CD4-positive, CD25-positive, alpha-beta regulatory T cell (primary cell): ENCODE measurements around the gene DGKQ. TPM values are rescaled to one million over a fixed set of nuclear protein-coding genes. Genes with fewer than 3 reads are reported as not detected.

Source experiments
- ATAC-seq, 2 donors: fragments of 150-1000 bp; cut with Tn5 transposase; one replicate each; pipeline ENCODE4 v1.10.0; 2021; ENCODE audit warnings: low read depth in 2 of 2, moderate number of reproducible peaks in 2 of 2, moderate library complexity in 1 of 2
- DNase-seq, 3 donors: peaks; one replicate each; pipeline versions ENCODE4 v3.0.0 to v3.0.0-alpha.2; 2012 to 2022; ENCODE audit warnings: mixed read lengths in 1 of 3
- H3K27ac ChIP-seq: one replicate; pipeline ENCODE4 v1.7.0; 2013; ENCODE audit warnings: mild to moderate bottlenecking, low read length; ENCODE audit not compliant: insufficient read depth, poor library complexity, severe bottlenecking
- H3K27me3 ChIP-seq: one replicate; pipeline ENCODE4 v1.7.0; 2013; ENCODE audit warnings: low read length; ENCODE audit not compliant: control insufficient read depth, insufficient read depth
- H3K36me3 ChIP-seq: one replicate; pipeline ENCODE4 v1.7.0; 2013; ENCODE audit warnings: mild to moderate bottlenecking, low read length, moderate library complexity; ENCODE audit not compliant: control insufficient read depth, insufficient read depth
- H3K4me1 ChIP-seq: 2 replicates; pipeline ENCODE4 v1.7.0; 2013; ENCODE audit warnings: mild to moderate bottlenecking, low read length; ENCODE audit not compliant: insufficient read depth, control insufficient read depth, poor library complexity, severe bottlenecking
- H3K4me3 ChIP-seq: one replicate; pipeline ENCODE4 v1.7.0; 2013; ENCODE audit warnings: low read depth, mild to moderate bottlenecking, low read length, moderate library complexity
- H3K9me3 ChIP-seq, 2 experiments: 1 replicate in 1 of 2; 2 replicates in 1 of 2; pipeline ENCODE4 v1.7.0; 2013; ENCODE audit warnings: low read length in 2 of 2, mild to moderate bottlenecking in 1 of 2, moderate library complexity in 1 of 2; ENCODE audit not compliant: control insufficient read depth in 2 of 2
- H3K27ac Mint-ChIP-seq, 3 donors: one replicate each; pipeline ENCODE4 v1.8.0; 2020 to 2022; ENCODE audit warnings: mild to moderate bottlenecking in 3 of 3, mixed read lengths in 3 of 3, moderate library complexity in 2 of 3
- H3K27me3 Mint-ChIP-seq: one replicate; pipeline ENCODE4 v1.8.0; 2022; ENCODE audit warnings: mild to moderate bottlenecking, mixed read lengths
- H3K36me3 Mint-ChIP-seq: one replicate; pipeline ENCODE4 v1.8.0; 2020; ENCODE audit warnings: mixed read lengths
- H3K4me1 Mint-ChIP-seq, 4 donors: one replicate each; pipeline ENCODE4 v1.8.0; 2020 to 2022; ENCODE audit warnings: mixed read lengths in 4 of 4, mild to moderate bottlenecking in 1 of 4
- H3K4me3 Mint-ChIP-seq, 4 donors: one replicate each; pipeline ENCODE4 v1.8.0; 2020 to 2022; ENCODE audit warnings: mild to moderate bottlenecking in 4 of 4, mixed read lengths in 4 of 4, moderate library complexity in 3 of 4
- H3K9me3 Mint-ChIP-seq, 7 donors: one replicate each; pipeline ENCODE4 v1.8.0; 2020 to 2022; ENCODE audit warnings: mixed read lengths in 7 of 7, mild to moderate bottlenecking in 3 of 7, moderate library complexity in 2 of 7
- polyA plus RNA-seq, 4 donors: library from polyadenylated mRNA; unstranded; fragments of 300-500 nt; fragmentation: Illumina TruSeq; gene quantifications; one replicate each; pipeline ENCODE4 v1.2.3, GENCODE V29; 2021
- total RNA-seq: library from RNA; stranded (reverse); gene quantifications from one replicate; pipeline ENCODE4 v1.2.3, GENCODE V29; 2022

DGKQ gene
- total and polyA plus RNA-seq, 5 donors from 2014 or later: 2.4 to 22.5 (median 3.6) TPM

- no peaks in the 10 kb centered on the region for H3K27me3 Mint-ChIP-seq
- Histone ChIP-seq H3K27me3 (no peaks in the 10 kb centered on the region), H3K4me1 (no peaks in the 10 kb centered on the region), H3K4me3 (no peak overlapping the region), H3K36me3 (peaks cover 4% of the 10 kb centered on the region), H3K9me3 (no peaks in the 10 kb centered on the region), H3K27ac (no peak overlapping the region)
- H3K4me3 Mint-ChIP-seq: no peak overlapping the region
- ATAC-seq (no peak), DNase-seq (no peak)
- no peak overlapping the region for H3K27ac Mint-ChIP-seq
- no peaks in the 10 kb centered on the region for H3K9me3 Mint-ChIP-seq
- H3K4me1 Mint-ChIP-seq: peaks cover 0 to 2% (median 0%) of the 10 kb centered on the region in 4 donors
- peaks cover 14% of the 10 kb centered on the region for H3K36me3 Mint-ChIP-seq
Observed at GRCh38 chr4:956531-957230, 16.7 kb downstream of the DGKQ start.

- H3K27me3 Mint-ChIP-seq: no peaks in the 10 kb centered on the region
- H3K9me3 ChIP-seq: no peaks in the 10 kb centered on the region
- H3K36me3 ChIP-seq: peaks cover 4% of the 10 kb centered on the region
- no peak for ATAC-seq
- DNase-seq: no peak
- H3K4me3 ChIP-seq: no peak overlapping the region
- no peaks in the 10 kb centered on the region for H3K9me3 Mint-ChIP-seq
- H3K4me1 ChIP-seq: no peaks in the 10 kb centered on the region
- no peak overlapping the region for H3K27ac Mint-ChIP-seq
- no peak overlapping the region for H3K4me3 Mint-ChIP-seq
- no peaks in the 10 kb centered on the region for H3K27me3 ChIP-seq
- H3K36me3 Mint-ChIP-seq: peaks cover 14% of the 10 kb centered on the region
- H3K4me1 Mint-ChIP-seq: peaks cover 0 to 2% (median 0%) of the 10 kb centered on the region in 4 donors
- H3K27ac ChIP-seq: no peak overlapping the region
Observed at GRCh38 chr4:955931-956381, 17.4 kb downstream of the DGKQ start.

GRCh38 chr4:955161-955921 is 18.0 kb downstream of the DGKQ start:
- Histone ChIP-seq H3K27ac (no peak overlapping the region), H3K4me1 (no peaks in the 10 kb centered on the region), H3K4me3 (no peak overlapping the region), H3K9me3 (no peaks in the 10 kb centered on the region), H3K36me3 (peaks cover 4% of the 10 kb centered on the region), H3K27me3 (no peaks in the 10 kb centered on the region)
- Mint-ChIP-seq H3K4me3 (no peak overlapping the region), H3K4me1 (peaks cover 0 to 2% (median 0%) of the 10 kb centered on the region in 4 donors), H3K36me3 (peaks cover 14% of the 10 kb centered on the region), H3K9me3 (no peaks in the 10 kb centered on the region), H3K27me3 (no peaks in the 10 kb centered on the region), H3K27ac (no peak overlapping the region)
- ATAC-seq (no peak), DNase-seq (no peak)

- no peak overlapping the region for H3K4me3 ChIP-seq
- H3K4me1 ChIP-seq: no peaks in the 10 kb centered on the region
- no peak overlapping the region for H3K27ac ChIP-seq
- H3K4me1 Mint-ChIP-seq: peaks cover 0 to 2% (median 0%) of the 10 kb centered on the region in 4 donors
- peaks cover 4% of the 10 kb centered on the region for H3K36me3 ChIP-seq
- H3K36me3 Mint-ChIP-seq: peaks cover 14% of the 10 kb centered on the region
- H3K4me3 Mint-ChIP-seq: no peak overlapping the region
- H3K27ac Mint-ChIP-seq: peak overlapping the region in 1 of 3 donors; percentile 12
- no peaks in the 10 kb centered on the region for H3K27me3 ChIP-seq
- ATAC-seq (no peak), DNase-seq (no peak)
- H3K9me3 ChIP-seq: no peaks in the 10 kb centered on the region
- H3K9me3 Mint-ChIP-seq: no peaks in the 10 kb centered on the region
- H3K27me3 Mint-ChIP-seq: no peaks in the 10 kb centered on the region
Observed at GRCh38 chr4:954211-955020, 19.0 kb downstream of the DGKQ start.

GRCh38 chr4:953574-953915 is 19.8 kb downstream of the DGKQ start:
- H3K27me3 ChIP-seq: no peaks in the 10 kb centered on the region
- H3K36me3 Mint-ChIP-seq: peaks cover 10% of the 10 kb centered on the region

GRCh38 chr4:952881-953573 is 20.3 kb downstream of the DGKQ start:
- Histone ChIP-seq H3K27me3 (no peaks in the 10 kb centered on the region), H3K27ac (no peak overlapping the region), H3K4me1 (no peaks in the 10 kb centered on the region), H3K36me3 (peaks cover 4% of the 10 kb centered on the region), H3K4me3 (no peak overlapping the region), H3K9me3 (no peaks in the 10 kb centered on the region)
- Mint-ChIP-seq H3K36me3 (peaks cover 9% of the 10 kb centered on the region), H3K27ac (peak overlapping the region in 1 of 3 donors; percentile 62), H3K4me1 (no peaks in the 10 kb centered on the region), H3K4me3 (no peak overlapping the region), H3K9me3 (no peaks in the 10 kb centered on the region), H3K27me3 (no peaks in the 10 kb centered on the region)
- DNase-seq (no peak), ATAC-seq (no peak)

More at GRCh38 chr4:953574-953915, 19.8 kb downstream of the DGKQ start:
- Mint-ChIP-seq H3K9me3 (no peaks in the 10 kb centered on the region), H3K4me1 (peaks cover 0 to under 1% (median 0%) of the 10 kb centered on the region in 4 donors), H3K4me3 (no peak overlapping the region), H3K27me3 (no peaks in the 10 kb centered on the region), H3K27ac (no peak overlapping the region)
- Histone ChIP-seq H3K4me3 (no peak overlapping the region), H3K36me3 (peaks cover 4% of the 10 kb centered on the region), H3K9me3 (no peaks in the 10 kb centered on the region), H3K4me1 (no peaks in the 10 kb centered on the region), H3K27ac (no peak overlapping the region)
- DNase-seq (no peak), ATAC-seq (no peak)
